Measurements from ENCODE around the gene USF2. TPM values are rescaled to one million over a fixed set of nuclear protein-coding genes. Genes with fewer than 3 reads are reported as not detected.

USF2 gene
- total RNA-seq, 1 donor from 2014 or later, result 70.0 TPM

- H3K4me3 ChIP-seq (ENCODE audit: insufficient read depth, low read depth, low read length), result no peak overlapping the region
- H3K9me3 Mint-ChIP-seq (ENCODE audit: unreplicated experiment), result peaks cover 9% of the 10 kb centered on the region
- no peak overlapping the region for H2AFZ ChIP-seq (ENCODE audit: low read depth, low read length)
- FAIRE-seq (no peak), DNase-seq (ENCODE audit: low read depth) (no peak)
- no peaks in the 10 kb centered on the region for H3K4me1 ChIP-seq (ENCODE audit: insufficient read depth, low read length)
- H3K27ac Mint-ChIP-seq (ENCODE audit: unreplicated experiment), result no peak overlapping the region
- no peaks in the 10 kb centered on the region for H4K20me1 ChIP-seq (ENCODE audit: insufficient read depth, low read length)
- no peak overlapping the region for H3K9ac ChIP-seq (ENCODE audit: low read length)
- H3K27me3 Mint-ChIP-seq (ENCODE audit: low read depth, unreplicated experiment), result peaks cover 16% of the 10 kb centered on the region
- H3K9me3 ChIP-seq (ENCODE audit: insufficient read depth, low read depth, low read length), result no peaks in the 10 kb centered on the region
- no peaks in the 10 kb centered on the region for H3K4me1 Mint-ChIP-seq (ENCODE audit: low read depth, unreplicated experiment)
- no peak overlapping the region for H3K27ac ChIP-seq (ENCODE audit: low read depth, low read length)
- H3K27me3 ChIP-seq (ENCODE audit: insufficient read depth, low read length), result no peaks in the 10 kb centered on the region
- H3K36me3 Mint-ChIP-seq (ENCODE audit: low read depth, unreplicated experiment), result no peaks in the 10 kb centered on the region
- no peak overlapping the region for H3K4me3 Mint-ChIP-seq (ENCODE audit: unreplicated experiment)
- no peaks in the 10 kb centered on the region for H3K36me3 ChIP-seq (ENCODE audit: insufficient read depth, low read length)
- no peaks in the 10 kb centered on the region for H3K79me2 ChIP-seq (ENCODE audit: insufficient read depth, low read length)
- TF ChIP-seq EZH2 (IDR thresholded peaks at IDR 0.05; ENCODE audit: insufficient read depth, low read length), result no peak
- no peak for TF ChIP-seq CTCF (IDR thresholded peaks at IDR 0.05; ENCODE audit: insufficient read depth, low read depth, low read length)
- H3K4me2 ChIP-seq (ENCODE audit: low read length), result no peak overlapping the region
Measured at GRCh38 chr19:35229601-35230000, 39.2 kb upstream of the USF2 start.

GRCh38 chr19:35231956-35232645 lies 36.7 kb upstream of the USF2 start:
- no peak for DNase-seq (ENCODE audit: low read depth)
- Mint-ChIP-seq H3K27me3 (ENCODE audit: low read depth, unreplicated experiment) (peaks cover 5% of the 10 kb centered on the region), H3K36me3 (ENCODE audit: low read depth, unreplicated experiment) (no peaks in the 10 kb centered on the region), H3K9me3 (ENCODE audit: unreplicated experiment) (peaks cover 12% of the 10 kb centered on the region), H3K27ac (ENCODE audit: unreplicated experiment) (no peak overlapping the region), H3K4me3 (ENCODE audit: unreplicated experiment) (no peak overlapping the region), H3K4me1 (ENCODE audit: low read depth, unreplicated experiment) (no peaks in the 10 kb centered on the region)
- H3K9me3 ChIP-seq (ENCODE audit: insufficient read depth, low read depth, low read length), result no peaks in the 10 kb centered on the region
- H3K27me3 ChIP-seq (ENCODE audit: insufficient read depth, low read length), result no peaks in the 10 kb centered on the region
- no peak for TF ChIP-seq EZH2 (IDR thresholded peaks at IDR 0.05; ENCODE audit: insufficient read depth, low read length)
- TF ChIP-seq CTCF (IDR thresholded peaks at IDR 0.05; ENCODE audit: insufficient read depth, low read depth, low read length), result no peak
- no peaks in the 10 kb centered on the region for H3K36me3 ChIP-seq (ENCODE audit: insufficient read depth, low read length)
- H2AFZ ChIP-seq (ENCODE audit: low read depth, low read length), result no peak overlapping the region
- no peaks in the 10 kb centered on the region for H3K4me1 ChIP-seq (ENCODE audit: insufficient read depth, low read length)
- FAIRE-seq, result no peak
- H4K20me1 ChIP-seq (ENCODE audit: insufficient read depth, low read length), result no peaks in the 10 kb centered on the region
- H3K79me2 ChIP-seq (ENCODE audit: insufficient read depth, low read length), result no peaks in the 10 kb centered on the region
- no peak overlapping the region for H3K4me3 ChIP-seq (ENCODE audit: insufficient read depth, low read depth, low read length)
- no peak overlapping the region for H3K27ac ChIP-seq (ENCODE audit: low read depth, low read length)
- H3K9ac ChIP-seq (ENCODE audit: low read length), result no peak overlapping the region
- H3K4me2 ChIP-seq (ENCODE audit: low read length), result no peak overlapping the region

- no peaks in the 10 kb centered on the region for H3K36me3 Mint-ChIP-seq (ENCODE audit: low read depth, unreplicated experiment)
- no peaks in the 10 kb centered on the region for H3K4me1 Mint-ChIP-seq (ENCODE audit: low read depth, unreplicated experiment)
- Histone ChIP-seq H3K9me3 (ENCODE audit: insufficient read depth, low read depth, low read length) (no peaks in the 10 kb centered on the region), H4K20me1 (ENCODE audit: insufficient read depth, low read length) (no peaks in the 10 kb centered on the region), H3K4me3 (ENCODE audit: insufficient read depth, low read depth, low read length) (no peak overlapping the region), H3K27ac (ENCODE audit: low read depth, low read length) (no peak overlapping the region), H3K27me3 (ENCODE audit: insufficient read depth, low read length) (no peaks in the 10 kb centered on the region), H3K9ac (ENCODE audit: low read length) (no peak overlapping the region), H3K79me2 (ENCODE audit: insufficient read depth, low read length) (no peaks in the 10 kb centered on the region), H2AFZ (ENCODE audit: low read depth, low read length) (no peak overlapping the region), H3K4me1 (ENCODE audit: insufficient read depth, low read length) (no peaks in the 10 kb centered on the region), H3K4me2 (ENCODE audit: low read length) (no peak overlapping the region), H3K36me3 (ENCODE audit: insufficient read depth, low read length) (no peaks in the 10 kb centered on the region)
- no peak overlapping the region for H3K27ac Mint-ChIP-seq (ENCODE audit: unreplicated experiment)
- no peak for TF ChIP-seq CTCF (IDR thresholded peaks at IDR 0.05; ENCODE audit: insufficient read depth, low read depth, low read length)
- TF ChIP-seq EZH2 (IDR thresholded peaks at IDR 0.05; ENCODE audit: insufficient read depth, low read length), result no peak
- DNase-seq (ENCODE audit: low read depth) (no peak), FAIRE-seq (no peak)
- peaks cover 5% of the 10 kb centered on the region for H3K27me3 Mint-ChIP-seq (ENCODE audit: low read depth, unreplicated experiment)
- no peak overlapping the region for H3K4me3 Mint-ChIP-seq (ENCODE audit: unreplicated experiment)
- H3K9me3 Mint-ChIP-seq (ENCODE audit: unreplicated experiment), result peaks cover 14% of the 10 kb centered on the region
Measured at GRCh38 chr19:35232912-35233311, 35.9 kb upstream of the USF2 start.
